Measurements from ENCODE around the gene SEZ6.

Gene SEZ6

DNA sequence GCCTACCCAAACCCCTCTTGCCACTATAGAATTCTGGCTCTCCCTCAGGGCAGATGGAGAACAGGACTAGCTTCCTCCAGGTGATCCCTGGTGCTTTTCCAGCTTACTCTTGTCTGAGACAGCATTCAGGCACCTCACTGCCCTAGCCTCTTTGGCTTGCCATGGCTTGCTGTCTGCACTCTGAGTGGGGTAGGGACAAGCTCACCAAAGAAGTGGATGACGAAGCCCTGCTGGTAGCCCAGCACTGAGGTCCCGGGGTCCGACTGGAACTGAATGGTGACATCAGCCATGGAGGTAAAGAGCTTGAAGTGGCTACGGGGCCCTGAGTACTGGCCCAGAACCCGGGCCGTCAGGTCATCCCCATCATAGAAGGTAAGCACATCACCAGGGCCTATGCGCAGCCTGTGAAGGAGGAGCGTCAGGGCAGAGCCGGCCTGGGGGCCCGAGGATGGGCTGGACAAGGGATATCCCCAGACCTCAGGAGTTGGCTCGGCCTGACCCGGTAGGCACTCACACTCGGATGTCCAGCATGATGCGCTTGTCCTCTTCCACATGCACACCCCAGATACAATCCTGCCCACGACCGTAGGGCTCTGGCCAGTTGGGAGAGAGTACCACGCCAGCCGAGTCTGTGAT, 46.9 kb downstream of the SEZ6 start:
- Histone ChIP-seq H3K27me3 (replicated peaks; ENCODE audit: control insufficient read depth, insufficient read depth, low read length, poor library complexity, severe bottlenecking) (no peaks in the 10 kb centered on the region), H3K36me3 (ENCODE audit: control insufficient read depth, insufficient read depth, low read length) (no peaks in the 10 kb centered on the region), H3K4me3 (ENCODE audit: insufficient read depth, low read depth, low read length, poor library complexity, severe bottlenecking) (no peak overlapping the region), H3K27ac (ENCODE audit: insufficient read depth, low read length, poor library complexity, severe bottlenecking) (no peak overlapping the region), H3K4me1 (ENCODE audit: control insufficient read depth, insufficient read depth, low read length, poor library complexity, severe bottlenecking) (no peaks in the 10 kb centered on the region), H3K9me3 (ENCODE audit: control insufficient read depth, low read length) (no peaks in the 10 kb centered on the region)
- no peak for DNase-seq

DNA sequence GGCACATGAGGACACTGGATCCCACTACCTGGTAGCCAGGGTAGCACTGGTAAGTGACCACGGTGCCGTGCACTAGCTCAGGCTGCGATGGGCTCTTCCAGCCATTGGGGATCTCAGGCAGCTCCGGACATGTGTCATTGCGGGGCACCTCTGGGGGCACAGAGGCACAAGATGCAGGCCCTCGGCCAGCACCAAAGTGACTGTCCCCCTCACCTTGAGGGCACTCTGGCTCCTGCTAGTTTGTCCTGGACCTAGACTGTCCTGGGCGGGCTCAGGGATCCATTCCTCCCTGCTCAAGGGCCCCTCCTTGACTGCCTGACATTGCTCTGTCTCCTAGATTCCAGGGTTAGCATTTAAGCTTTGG, 47.9 kb downstream of the SEZ6 start:
- Histone ChIP-seq H3K4me3 (ENCODE audit: insufficient read depth, low read depth, low read length, poor library complexity, severe bottlenecking) (no peak overlapping the region), H3K36me3 (ENCODE audit: control insufficient read depth, insufficient read depth, low read length) (no peaks in the 10 kb centered on the region), H3K9me3 (ENCODE audit: control insufficient read depth, low read length) (no peaks in the 10 kb centered on the region), H3K27me3 (replicated peaks; ENCODE audit: control insufficient read depth, insufficient read depth, low read length, poor library complexity, severe bottlenecking) (no peaks in the 10 kb centered on the region), H3K27ac (ENCODE audit: insufficient read depth, low read length, poor library complexity, severe bottlenecking) (no peak overlapping the region), H3K4me1 (ENCODE audit: control insufficient read depth, insufficient read depth, low read length, poor library complexity, severe bottlenecking) (no peaks in the 10 kb centered on the region)
- DNase-seq = no peak

DNA sequence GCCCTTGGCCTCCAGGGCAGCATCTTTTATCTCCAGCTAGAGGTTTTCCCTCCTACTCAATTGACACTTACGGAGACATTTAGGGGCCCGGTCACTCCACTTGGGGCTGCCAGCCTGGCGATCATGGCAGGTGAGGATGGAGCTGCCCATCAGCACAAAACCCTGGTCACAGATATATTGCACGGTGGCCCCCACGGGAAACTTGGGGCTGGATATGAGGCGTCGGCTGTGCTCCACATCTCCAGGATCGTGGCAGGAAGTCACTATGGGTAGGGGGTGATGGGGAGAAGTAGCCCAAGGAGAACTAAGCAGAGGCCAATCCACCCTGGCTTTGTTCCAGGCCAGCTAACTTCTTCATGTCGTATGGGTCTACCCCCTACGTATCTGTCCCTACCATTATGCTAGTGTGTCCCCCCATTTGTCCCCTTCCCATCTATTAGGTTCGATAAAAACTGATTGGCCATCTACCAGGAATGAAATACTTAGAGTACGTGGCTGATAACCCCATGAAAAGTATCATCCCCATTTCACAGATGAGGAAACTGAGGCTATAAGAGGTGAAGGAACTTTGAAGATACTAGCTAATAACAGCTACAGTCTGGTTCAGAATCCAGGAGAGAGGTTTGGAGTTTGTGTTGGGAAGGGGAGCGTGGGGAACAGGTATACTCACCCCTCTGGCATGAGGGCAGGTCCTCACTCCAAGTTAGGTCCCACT, 48.4 kb downstream of the SEZ6 start:
- no peak for DNase-seq
- H3K4me1 ChIP-seq (ENCODE audit: control insufficient read depth, insufficient read depth, low read length, poor library complexity, severe bottlenecking) = peaks cover 5% of the 10 kb centered on the region
- H3K4me3 ChIP-seq (ENCODE audit: insufficient read depth, low read depth, low read length, poor library complexity, severe bottlenecking) = no peak overlapping the region
- H3K9me3 ChIP-seq (ENCODE audit: control insufficient read depth, low read length) = no peaks in the 10 kb centered on the region
- no peaks in the 10 kb centered on the region for H3K27me3 ChIP-seq (replicated peaks; ENCODE audit: control insufficient read depth, insufficient read depth, low read length, poor library complexity, severe bottlenecking)
- no peaks in the 10 kb centered on the region for H3K36me3 ChIP-seq (ENCODE audit: control insufficient read depth, insufficient read depth, low read length)
- no peak overlapping the region for H3K27ac ChIP-seq (ENCODE audit: insufficient read depth, low read length, poor library complexity, severe bottlenecking)

DNA sequence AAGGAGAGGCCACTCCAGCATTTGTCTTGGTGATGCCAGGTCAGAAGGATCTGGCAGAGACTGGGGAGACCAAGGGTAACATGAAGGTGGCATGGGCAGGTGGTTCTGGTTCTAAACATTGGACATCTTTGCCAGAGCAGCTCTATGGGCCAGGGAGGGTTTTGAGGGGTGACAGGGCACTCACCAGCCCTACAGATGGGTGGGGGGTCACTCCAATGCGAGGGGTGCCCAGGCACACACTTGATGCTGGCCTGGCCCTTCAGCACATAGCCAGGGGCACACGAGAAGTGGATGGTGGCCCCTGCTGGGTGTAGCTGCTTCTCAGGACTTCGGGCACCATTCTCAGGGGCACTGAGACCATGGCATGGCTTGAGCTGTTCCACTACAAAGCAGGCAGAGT, 49.0 kb downstream of the SEZ6 start:
- H3K27ac ChIP-seq (ENCODE audit: insufficient read depth, low read length, poor library complexity, severe bottlenecking) = no peak overlapping the region
- no peaks in the 10 kb centered on the region for H3K9me3 ChIP-seq (ENCODE audit: control insufficient read depth, low read length)
- DNase-seq = no peak
- H3K4me1 ChIP-seq (ENCODE audit: control insufficient read depth, insufficient read depth, low read length, poor library complexity, severe bottlenecking) = peaks cover 5% of the 10 kb centered on the region
- H3K4me3 ChIP-seq (ENCODE audit: insufficient read depth, low read depth, low read length, poor library complexity, severe bottlenecking) = no peak overlapping the region
- no peaks in the 10 kb centered on the region for H3K36me3 ChIP-seq (ENCODE audit: control insufficient read depth, insufficient read depth, low read length)
- H3K27me3 ChIP-seq (replicated peaks; ENCODE audit: control insufficient read depth, insufficient read depth, low read length, poor library complexity, severe bottlenecking) = no peaks in the 10 kb centered on the region

DNA sequence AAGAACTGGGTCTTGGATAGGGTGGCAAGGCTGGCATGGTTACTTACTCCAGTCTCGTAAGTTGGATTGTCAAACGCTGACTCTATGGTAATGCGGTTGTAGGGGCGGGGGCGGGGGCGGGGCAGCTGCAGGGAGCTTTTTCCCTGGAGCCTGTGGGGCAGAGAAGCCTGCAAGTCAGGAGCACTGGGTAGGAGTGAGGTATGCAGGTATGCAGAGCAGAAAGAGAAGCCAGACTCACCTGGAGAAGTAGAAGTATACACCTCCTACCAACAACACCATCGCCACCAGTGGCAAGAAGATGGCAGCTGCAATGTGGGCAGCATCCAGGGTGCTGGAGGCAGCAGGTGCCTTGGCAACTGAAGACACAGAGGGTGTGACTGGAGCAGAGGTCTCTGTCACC, 49.7 kb downstream of the SEZ6 start:
- no peaks in the 10 kb centered on the region for H3K9me3 ChIP-seq (ENCODE audit: control insufficient read depth, low read length)
- no peak for DNase-seq
- H3K27ac ChIP-seq (ENCODE audit: insufficient read depth, low read length, poor library complexity, severe bottlenecking) = no peak overlapping the region
- H3K36me3 ChIP-seq (ENCODE audit: control insufficient read depth, insufficient read depth, low read length) = no peaks in the 10 kb centered on the region
- peaks cover 5% of the 10 kb centered on the region for H3K4me1 ChIP-seq (ENCODE audit: control insufficient read depth, insufficient read depth, low read length, poor library complexity, severe bottlenecking)
- no peaks in the 10 kb centered on the region for H3K27me3 ChIP-seq (replicated peaks; ENCODE audit: control insufficient read depth, insufficient read depth, low read length, poor library complexity, severe bottlenecking)
- no peak overlapping the region for H3K4me3 ChIP-seq (ENCODE audit: insufficient read depth, low read depth, low read length, poor library complexity, severe bottlenecking)

DNA sequence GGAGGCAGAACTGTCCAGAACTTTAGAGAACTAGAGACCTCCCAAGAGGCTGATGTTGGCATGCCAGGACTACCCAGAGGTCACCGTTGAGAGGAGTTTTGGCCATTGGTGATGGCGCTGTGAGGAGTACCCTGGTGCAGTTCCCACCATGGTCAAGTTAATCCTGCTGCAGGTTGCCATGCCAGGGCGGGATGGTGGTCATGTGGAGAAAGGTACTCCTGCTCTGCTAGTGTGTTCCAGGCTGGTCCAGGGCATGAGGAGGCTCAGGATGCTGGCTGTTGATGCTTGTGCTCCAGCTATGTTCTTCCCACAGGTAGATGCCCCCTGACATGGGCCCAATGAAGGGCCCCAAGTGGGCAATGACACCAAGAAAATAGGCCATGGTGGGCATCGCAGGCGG, 50.4 kb downstream of the SEZ6 start:
- DNase-seq = no peak
- Histone ChIP-seq H3K36me3 (ENCODE audit: control insufficient read depth, insufficient read depth, low read length) (no peaks in the 10 kb centered on the region), H3K27me3 (replicated peaks; ENCODE audit: control insufficient read depth, insufficient read depth, low read length, poor library complexity, severe bottlenecking) (no peaks in the 10 kb centered on the region), H3K27ac (ENCODE audit: insufficient read depth, low read length, poor library complexity, severe bottlenecking) (no peak overlapping the region), H3K4me3 (ENCODE audit: insufficient read depth, low read depth, low read length, poor library complexity, severe bottlenecking) (no peak overlapping the region), H3K4me1 (ENCODE audit: control insufficient read depth, insufficient read depth, low read length, poor library complexity, severe bottlenecking) (peaks cover 5% of the 10 kb centered on the region), H3K9me3 (ENCODE audit: control insufficient read depth, low read length) (no peaks in the 10 kb centered on the region)

DNA sequence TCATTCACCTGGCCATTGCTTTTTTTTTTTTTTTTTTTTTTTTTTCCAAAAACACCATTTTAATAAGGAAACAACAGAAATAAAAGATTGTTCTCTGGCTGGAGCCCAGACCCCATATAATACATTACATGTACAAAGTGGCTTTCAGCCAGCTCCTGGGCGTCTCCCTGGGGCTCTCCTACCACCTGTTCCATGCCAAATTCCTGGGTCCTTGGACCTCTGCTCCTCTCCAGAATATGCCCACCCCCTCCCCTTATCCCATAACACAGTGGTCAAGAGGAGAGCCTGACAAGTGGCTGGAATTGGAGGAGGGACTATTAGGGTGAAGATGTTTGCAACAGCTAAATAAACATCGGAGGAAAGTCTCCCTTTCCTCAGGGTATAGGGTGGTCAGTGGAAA, 50.9 kb downstream of the SEZ6 start:
- DNase-seq = no peak
- no peaks in the 10 kb centered on the region for H3K27me3 ChIP-seq (replicated peaks; ENCODE audit: control insufficient read depth, insufficient read depth, low read length, poor library complexity, severe bottlenecking)
- H3K9me3 ChIP-seq (ENCODE audit: control insufficient read depth, low read length) = no peaks in the 10 kb centered on the region
- H3K4me3 ChIP-seq (ENCODE audit: insufficient read depth, low read depth, low read length, poor library complexity, severe bottlenecking) = no peak overlapping the region
- peaks cover 5% of the 10 kb centered on the region for H3K4me1 ChIP-seq (ENCODE audit: control insufficient read depth, insufficient read depth, low read length, poor library complexity, severe bottlenecking)
- H3K27ac ChIP-seq (ENCODE audit: insufficient read depth, low read length, poor library complexity, severe bottlenecking) = no peak overlapping the region
- H3K36me3 ChIP-seq (ENCODE audit: control insufficient read depth, insufficient read depth, low read length) = no peaks in the 10 kb centered on the region

DNA sequence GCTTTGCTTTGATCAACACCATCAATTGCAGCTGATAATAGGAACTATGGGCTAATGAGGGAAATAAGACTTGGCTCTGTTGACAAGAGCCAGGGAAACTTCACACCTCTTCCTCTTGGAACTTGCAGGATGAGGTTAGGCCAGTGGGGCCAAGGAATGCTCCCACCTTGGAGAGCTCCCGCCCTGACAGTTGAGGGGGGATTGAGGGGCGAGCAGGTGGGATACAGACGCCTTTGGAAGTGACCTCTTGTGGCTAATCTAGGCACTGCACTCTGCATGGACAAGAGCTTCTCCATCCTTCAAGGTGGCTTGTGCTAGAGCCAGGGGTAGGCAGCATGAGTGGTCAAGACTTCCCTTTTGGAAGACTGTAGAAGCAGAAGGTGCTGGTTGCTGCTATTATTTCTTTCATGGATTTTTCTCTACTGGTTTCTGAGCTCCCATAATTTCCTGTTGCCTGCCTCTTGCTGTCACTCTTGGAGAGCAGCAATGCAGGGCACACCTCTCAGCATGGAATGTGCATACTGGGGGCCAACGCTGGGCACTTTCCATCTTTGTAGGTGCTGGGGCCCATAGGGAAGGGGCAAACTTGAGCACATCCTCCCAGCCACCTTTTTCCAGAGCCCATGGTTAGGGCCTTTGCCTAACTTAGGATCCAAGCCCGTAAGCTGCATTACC, 52.3 kb downstream of the SEZ6 start:
- Histone ChIP-seq H3K4me3 (ENCODE audit: insufficient read depth, low read depth, low read length, poor library complexity, severe bottlenecking) (no peak overlapping the region), H3K9me3 (ENCODE audit: control insufficient read depth, low read length) (no peaks in the 10 kb centered on the region), H3K4me1 (ENCODE audit: control insufficient read depth, insufficient read depth, low read length, poor library complexity, severe bottlenecking) (peaks cover 5% of the 10 kb centered on the region), H3K36me3 (ENCODE audit: control insufficient read depth, insufficient read depth, low read length) (no peaks in the 10 kb centered on the region), H3K27ac (ENCODE audit: insufficient read depth, low read length, poor library complexity, severe bottlenecking) (no peak overlapping the region), H3K27me3 (replicated peaks; ENCODE audit: control insufficient read depth, insufficient read depth, low read length, poor library complexity, severe bottlenecking) (no peaks in the 10 kb centered on the region)
- peak in 2 of 3 donors; percentile 9 to 20 for DNase-seq

DNA sequence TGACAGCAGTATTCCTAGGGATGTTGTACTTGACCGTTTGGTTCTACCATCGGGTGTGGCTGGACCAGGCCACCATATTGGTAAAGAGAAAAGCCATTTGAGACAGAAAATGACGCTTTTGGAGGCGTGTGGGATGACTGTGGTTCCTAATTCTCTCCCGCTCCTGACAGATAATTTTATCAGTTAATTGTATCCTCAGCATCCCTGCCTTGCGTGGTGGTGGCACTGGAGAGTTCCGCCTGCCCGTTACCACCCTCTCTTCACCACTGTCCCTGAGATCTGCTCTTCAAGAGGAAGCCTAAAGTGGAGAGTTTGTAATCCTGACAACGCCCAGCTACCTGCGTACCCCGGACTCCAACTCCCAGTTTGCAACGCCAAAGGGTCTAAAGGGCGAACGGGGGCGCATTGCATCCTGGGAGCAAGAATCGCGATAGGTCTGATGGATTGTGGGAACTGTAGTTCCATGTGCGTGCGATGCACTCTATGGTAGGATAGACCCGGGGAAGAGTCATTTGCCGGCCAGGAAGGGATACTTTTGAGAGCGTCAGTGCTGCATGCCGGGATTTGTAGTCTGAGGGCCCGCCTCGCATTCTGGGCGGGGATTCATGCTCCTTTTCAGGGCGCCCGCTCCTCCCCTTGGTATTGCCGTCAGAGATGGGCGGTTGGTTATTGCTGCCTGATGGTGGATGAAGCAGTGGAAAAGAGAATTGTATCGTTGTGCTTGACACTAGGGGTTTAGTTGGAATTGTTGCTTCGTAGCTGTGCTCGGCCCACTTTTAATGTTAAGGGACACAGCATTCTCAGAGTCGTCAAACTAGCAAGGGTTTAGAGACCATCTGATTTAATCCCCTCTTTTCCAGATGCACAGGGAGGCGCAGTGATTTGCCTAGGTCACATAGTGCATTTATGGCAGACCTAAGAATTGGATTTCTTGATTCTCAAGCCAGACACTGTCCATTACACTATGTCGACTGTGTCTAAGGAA, 53.5 kb downstream of the SEZ6 start:
- H3K36me3 ChIP-seq (ENCODE audit: control insufficient read depth, insufficient read depth, low read length) = no peaks in the 10 kb centered on the region
- peak overlapping the region; percentile 57 for H3K4me3 ChIP-seq (ENCODE audit: insufficient read depth, low read depth, low read length, poor library complexity, severe bottlenecking)
- H3K4me1 ChIP-seq (ENCODE audit: control insufficient read depth, insufficient read depth, low read length, poor library complexity, severe bottlenecking) = peaks cover 14% of the 10 kb centered on the region
- H3K27me3 ChIP-seq (replicated peaks; ENCODE audit: control insufficient read depth, insufficient read depth, low read length, poor library complexity, severe bottlenecking) = no peaks in the 10 kb centered on the region
- H3K9me3 ChIP-seq (ENCODE audit: control insufficient read depth, low read length) = no peaks in the 10 kb centered on the region
- H3K27ac ChIP-seq (ENCODE audit: insufficient read depth, low read length, poor library complexity, severe bottlenecking) = peak overlapping the region; percentile 90
- DNase-seq = peak; percentile 92 to 97 (median 95)

Data from effector memory CD4-positive, alpha-beta T cell (primary cell).